Central memory CD4-positive, alpha-beta T cell (primary cell): Measurements from ENCODE around the gene REV3L.
"Not testable (repeated sequence)": the region's sequence is repeated elsewhere in the genome, so short reads cannot be mapped to it uniquely, and the experiment has no call there.

Source experiments
- DNase-seq: peaks from one replicate; pipeline ENCODE4 v3.0.0; 2022

The REV3L gene

GRCh38 chr6:111367393-111368088 is 115.5 kb downstream of the REV3L start:
- no peak for DNase-seq

- DNase-seq: no peak
These were observed 121.4 kb downstream of the REV3L start for GRCh38 chr6:111361648-111362047.

GRCh38 chr6:111358454-111358853 is 124.6 kb downstream of the REV3L start:
- no peak for DNase-seq

DNA sequence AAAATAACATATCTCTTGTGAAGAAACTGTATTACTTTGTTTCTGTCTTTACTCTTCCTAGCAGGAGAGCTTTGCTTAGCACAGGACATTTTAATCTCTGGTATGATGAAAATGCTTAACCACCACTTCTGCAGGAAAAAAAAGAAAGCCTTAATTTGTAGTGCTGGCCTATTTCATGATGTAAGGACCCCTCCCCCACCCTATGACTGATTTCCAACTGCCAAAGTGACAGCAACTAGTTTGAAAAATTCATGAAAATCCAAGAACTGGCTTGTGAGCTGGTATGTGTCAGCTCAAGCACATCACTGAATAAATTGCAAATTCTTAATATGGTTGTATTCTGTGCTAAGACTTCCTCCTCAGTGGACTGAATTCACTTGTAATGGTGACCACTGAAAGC is 125.3 kb downstream of the REV3L start:
- no peak for DNase-seq

GRCh38 chr6:111356551-111356950 is 126.5 kb downstream of the REV3L start:
- DNase-seq: no peak

DNA sequence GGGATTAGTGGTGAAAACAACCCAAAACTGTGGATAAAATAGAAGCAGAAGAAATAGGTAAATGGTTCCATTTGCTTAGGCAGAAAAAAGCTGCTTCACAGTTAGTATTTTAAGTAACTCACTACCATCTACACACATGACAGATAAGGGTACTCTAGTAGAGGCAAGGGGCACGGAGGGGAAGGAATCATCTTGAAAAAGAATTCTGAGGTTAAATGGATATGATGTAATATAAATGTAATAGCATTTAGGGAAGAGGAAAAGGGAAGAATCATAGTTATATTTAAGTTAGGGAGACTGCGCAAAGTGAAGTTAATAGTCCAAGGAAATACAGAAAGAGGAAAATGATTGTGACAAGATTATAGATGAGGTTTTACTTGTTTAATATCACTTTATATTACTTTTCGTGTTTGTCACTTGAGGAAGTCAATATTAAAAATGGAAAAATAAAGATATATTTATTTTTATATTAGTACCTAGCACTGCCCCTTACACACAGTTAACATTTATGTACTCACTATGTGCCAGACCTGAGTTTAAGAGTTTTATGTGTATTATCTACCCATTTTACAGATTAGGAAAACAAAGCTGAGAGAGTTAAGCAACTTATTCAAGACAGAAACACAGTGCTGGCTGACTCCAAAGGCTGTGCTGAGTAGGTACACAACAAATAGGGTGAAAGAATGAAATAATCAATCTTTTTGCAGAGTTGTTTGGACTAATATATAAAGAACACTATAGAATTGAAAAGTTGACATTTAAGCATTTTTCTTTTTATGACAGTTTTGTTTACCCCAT is 128.1 kb downstream of the REV3L start:
- no peak for DNase-seq

GRCh38 chr6:111353912-111354462 is 129.0 kb downstream of the REV3L start:
- no peak for DNase-seq

- DNase-seq: no peak
These were observed 135.4 kb downstream of the REV3L start for GRCh38 chr6:111347589-111347988.

- DNase-seq: no peak
These were observed 140.1 kb downstream of the REV3L start for GRCh38 chr6:111342913-111343312.

- no peak for DNase-seq
These were observed 143.7 kb downstream of the REV3L start for GRCh38 chr6:111339294-111339693.

GRCh38 chr6:111338843-111339242 is 144.2 kb downstream of the REV3L start:
- DNase-seq: no peak

DNA sequence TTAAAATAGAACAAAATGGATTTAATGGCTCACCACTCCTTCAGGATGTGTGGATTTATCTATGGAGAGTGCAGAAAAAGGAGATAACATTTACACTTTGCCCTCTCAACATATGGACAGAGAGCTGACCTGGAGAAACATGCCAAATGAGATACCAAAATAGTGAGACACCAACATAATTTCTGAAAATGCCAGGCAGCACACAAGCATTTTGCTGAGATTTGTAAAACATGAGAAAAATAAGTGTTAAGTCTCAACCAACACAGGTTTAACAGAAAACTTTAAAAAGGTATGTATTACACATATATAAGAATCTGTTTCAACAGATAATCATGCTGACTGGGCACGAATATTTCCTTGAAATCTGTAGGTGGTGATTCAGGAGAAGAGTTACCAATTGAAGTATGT is 145.2 kb downstream of the REV3L start:
- DNase-seq: no peak

- no peak for DNase-seq
These were observed 153.0 kb downstream of the REV3L start for GRCh38 chr6:111329882-111330633.

DNA sequence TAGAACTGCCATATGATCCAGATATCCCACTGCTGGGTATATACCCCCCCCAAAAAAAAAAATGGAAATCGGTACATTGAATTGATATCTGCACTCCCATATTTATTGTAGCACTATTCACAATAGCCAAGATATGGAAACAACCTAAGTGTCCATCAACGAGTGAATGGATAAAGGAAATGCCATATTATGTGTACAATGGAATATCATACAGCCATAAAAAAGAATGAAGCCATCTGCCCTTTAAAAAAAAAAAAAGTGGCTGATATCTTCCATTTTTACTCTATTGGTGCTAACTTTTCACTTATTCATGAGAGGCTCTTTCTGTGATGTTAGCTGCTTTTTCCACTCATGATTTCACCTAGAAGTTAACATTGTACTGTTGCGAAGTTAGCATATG is 156.5 kb downstream of the REV3L start:
- DNase-seq: no peak

DNA sequence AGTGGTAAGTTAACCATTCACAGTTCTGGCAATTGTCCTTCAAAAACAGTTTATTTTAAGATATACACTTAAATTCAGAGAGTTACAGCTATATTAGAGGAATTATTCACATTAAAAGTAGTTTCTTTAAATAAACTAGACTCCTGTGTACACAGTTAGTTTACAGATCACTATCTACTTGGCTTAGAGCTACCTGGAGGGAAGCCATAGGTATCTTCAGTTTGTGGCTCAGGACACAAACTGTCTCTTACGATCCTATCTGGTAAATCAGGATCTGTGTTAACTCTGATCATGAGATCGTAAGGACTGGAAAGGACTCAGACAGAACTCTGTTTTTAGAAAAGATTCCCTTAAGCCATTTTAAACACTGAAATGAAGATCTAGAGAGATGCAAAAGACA is 160.9 kb downstream of the REV3L start:
- DNase-seq: no peak

- DNase-seq: not testable (repeated sequence)
These were observed 175.1 kb downstream of the REV3L start for GRCh38 chr6:111307950-111308349.

DNA sequence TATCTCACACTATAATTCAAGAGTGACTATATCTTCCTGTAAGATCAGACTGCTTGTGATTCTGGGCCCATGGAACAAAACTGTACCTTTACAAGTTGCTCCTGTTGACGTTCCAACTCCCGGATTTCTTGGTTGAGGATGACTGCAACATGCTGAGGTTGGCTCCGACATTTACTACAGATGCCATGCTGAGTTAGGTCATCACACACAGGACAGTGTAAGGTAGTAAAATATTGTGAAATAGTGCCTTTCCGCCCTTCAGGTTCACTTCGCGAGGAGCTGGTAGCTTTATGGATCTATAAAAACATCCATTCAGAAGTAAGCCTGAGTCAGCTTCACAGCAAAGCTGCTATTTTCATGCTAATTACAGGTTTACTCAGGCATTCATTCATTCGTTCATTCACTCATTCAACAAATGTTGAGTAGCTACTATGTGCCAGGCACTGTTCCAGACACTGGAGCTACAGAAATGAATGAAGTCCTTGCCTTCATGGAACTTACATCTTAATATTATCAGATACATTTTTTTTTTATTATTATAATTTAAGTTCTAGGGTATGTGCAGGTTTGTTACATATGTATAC is 175.7 kb downstream of the REV3L start:
- DNase-seq: no peak

GRCh38 chr6:111306104-111306888 is 176.7 kb downstream of the REV3L start:
- DNase-seq: no peak

- no peak for DNase-seq
These were observed 181.1 kb downstream of the REV3L start for GRCh38 chr6:111301946-111302345.

DNA sequence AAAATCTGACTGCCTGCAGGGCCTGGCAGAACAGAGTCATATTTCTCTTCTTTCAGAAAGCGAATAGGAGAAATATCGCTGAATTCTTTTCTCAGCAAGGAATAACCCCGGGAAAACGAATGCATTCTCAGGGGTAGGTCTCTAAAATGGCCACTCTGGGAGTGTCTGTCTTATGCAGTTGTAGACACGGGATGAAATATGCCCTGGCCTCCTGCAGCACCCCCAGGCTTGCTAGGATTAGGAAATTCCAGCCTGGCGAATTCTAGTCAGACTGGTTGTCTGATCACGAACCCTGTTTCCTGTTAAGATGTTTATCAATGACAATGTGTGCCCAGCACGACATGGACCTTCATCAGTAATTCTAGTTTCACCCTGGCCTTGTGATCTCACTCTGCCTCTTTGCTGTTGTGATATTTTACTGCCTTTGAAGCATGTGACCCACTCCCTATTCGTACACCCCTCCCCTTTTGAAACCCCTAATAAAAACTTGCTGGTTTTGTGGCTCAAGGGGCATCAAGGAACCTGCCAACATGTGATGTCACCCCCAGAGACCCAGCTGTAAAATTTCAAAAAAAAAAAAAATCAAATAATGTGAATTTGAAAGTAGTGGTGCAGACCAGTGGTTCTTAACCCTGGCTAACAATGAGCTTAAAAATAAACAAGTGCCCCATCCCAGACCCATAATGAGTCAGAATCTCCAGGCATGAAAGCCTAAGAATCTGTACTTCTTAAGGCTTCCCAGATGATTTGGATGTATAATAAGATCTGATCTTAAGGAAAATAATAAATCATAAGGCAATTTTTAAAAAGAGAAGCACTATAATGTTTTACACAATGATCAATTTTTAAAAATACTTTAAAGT is 181.8 kb downstream of the REV3L start:
- DNase-seq: not testable (repeated sequence)

DNA sequence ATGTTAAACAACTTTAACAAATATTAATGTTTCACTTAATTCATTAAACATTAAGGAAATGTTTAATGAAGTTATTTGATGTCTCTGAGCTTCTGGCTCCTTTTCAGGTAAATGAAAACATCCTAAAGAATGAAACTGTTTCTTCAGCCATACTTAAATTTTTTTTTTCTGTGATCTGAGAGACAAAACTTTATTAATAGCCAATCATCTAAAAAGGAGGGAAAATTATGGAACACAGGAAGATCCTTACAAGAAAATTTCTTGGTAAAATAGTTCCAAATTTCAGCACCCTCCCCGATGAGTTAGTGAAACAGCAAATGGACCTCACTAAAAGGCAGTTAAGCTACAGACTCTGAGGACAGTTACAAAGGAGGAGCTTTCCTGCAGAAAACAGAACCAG is 185.2 kb downstream of the REV3L start:
- DNase-seq: no peak
